H1 (cell line): ENCODE data around the gene XPNPEP1. TPM values are rescaled to one million over a fixed set of nuclear protein-coding genes. Genes with fewer than 3 reads are reported as not detected.
A peak's percentile ranks its signal among the peaks of the same experiment; 100 is the strongest.

Source experiments
- CTCF ChIA-PET: fragments of 300-600 bp; sonication (Branson Sonifier 250); formaldehyde crosslinking; loops from one replicate; lab custom pipeline; 2021; ENCODE audit not compliant: partially characterized antibody; lab: Charles Lee
- POLR2A ChIA-PET: fragments of 300-600 bp; sonication (Branson Sonifier 250); formaldehyde crosslinking; loops from one replicate; lab custom pipeline; 2021; ENCODE audit warnings: inconsistent platforms; ENCODE audit not compliant: partially characterized antibody; lab: Charles Lee
- DNase-seq, 2 experiments: peaks; one replicate each; pipeline versions ENCODE4 v3.0.0 to v3.0.0-alpha.2; 2010 to 2022; ENCODE audit warnings: low spot score in 2 of 2, low read depth in 1 of 2, mixed read lengths in 1 of 2
- FAIRE-seq: peaks from 2 replicates; lab custom pipeline; 2011; peaks lifted over from hg19 to GRCh38; lab: Jason Lieb, UNC
- H2AFZ ChIP-seq: 2 replicates; pipeline ENCODE4 v1.8.1; 2012; ENCODE audit warnings: low read length, inconsistent platforms
- H2AK5ac ChIP-seq: 2 replicates; pipeline ENCODE4 v1.6.1; 2013; ENCODE audit warnings: low read depth, low read length
- H2BK120ac ChIP-seq: replicated peaks from 2 replicates; pipeline ENCODE3; 2013; ENCODE audit warnings: low read depth, low read length, inconsistent platforms
- H2BK12ac ChIP-seq: 2 replicates; pipeline ENCODE4 v1.6.1; 2013; ENCODE audit warnings: low read depth, low read length
- H2BK15ac ChIP-seq: 2 replicates; pipeline ENCODE4 v1.6.1; 2013; ENCODE audit warnings: low read length
- H2BK20ac ChIP-seq: 2 replicates; pipeline ENCODE4 v1.6.1; 2013; ENCODE audit warnings: low read length
- H2BK5ac ChIP-seq: 2 replicates; pipeline ENCODE4 v1.6.1; 2013; ENCODE audit warnings: low read depth, low read length
- H3K14ac ChIP-seq: 2 replicates; pipeline ENCODE4 v1.6.1; 2013; ENCODE audit warnings: inconsistent platforms; ENCODE audit not compliant: insufficient read length
- H3K18ac ChIP-seq: 2 replicates; pipeline ENCODE4 v1.6.1; 2013; ENCODE audit warnings: low read length; ENCODE audit errors: extremely low read depth
- H3K23ac ChIP-seq: 2 replicates; pipeline ENCODE4 v1.6.1; 2013; ENCODE audit warnings: inconsistent platforms; ENCODE audit not compliant: insufficient read length
- H3K23me2 ChIP-seq: 2 replicates; pipeline ENCODE4 v1.6.1; 2013; ENCODE audit warnings: low read depth, low read length
- H3K27ac ChIP-seq: 2 replicates; pipeline ENCODE4 v1.6.1; 2011; ENCODE audit warnings: low read depth, low read length, inconsistent platforms
- H3K27me3 ChIP-seq, 4 experiments: replicated peaks in 1 of 4; 1 replicate in 1 of 4; 2 replicates in 3 of 4; pipeline versions ENCODE4 v1.6.1 to v1.8.1; 2011 to 2013; ENCODE audit warnings: low read length in 3 of 4, mild to moderate bottlenecking in 3 of 4, inconsistent platforms in 2 of 4, mixed read lengths in 2 of 4, moderate library complexity in 1 of 4; ENCODE audit not compliant: control insufficient read depth in 3 of 4, insufficient read depth in 3 of 4; ENCODE audit errors: extremely low read depth in 1 of 4
- H3K36me3 ChIP-seq, 4 experiments: 2 replicates each; pipeline versions ENCODE4 v1.6.1 to v1.8.1; 2011 to 2013; ENCODE audit warnings: mild to moderate bottlenecking in 4 of 4, low read length in 3 of 4, moderate library complexity in 2 of 4, control low read depth in 1 of 4, inconsistent platforms in 1 of 4; ENCODE audit not compliant: insufficient read depth in 4 of 4, control insufficient read depth in 2 of 4
- H3K4ac ChIP-seq: replicated peaks from 2 replicates; pipeline ENCODE3; 2013; ENCODE audit warnings: low read length, low read depth, mixed read lengths, inconsistent platforms; ENCODE audit not compliant: insufficient read length
- H3K4me1 ChIP-seq, 4 experiments: replicated peaks in 1 of 4; 1 replicate in 1 of 4; 2 replicates in 3 of 4; pipeline versions ENCODE4 v1.6.1 to v1.8.1; 2011 to 2013; ENCODE audit warnings: low read length in 3 of 4, inconsistent platforms in 2 of 4, mixed read lengths in 1 of 4; ENCODE audit not compliant: insufficient read depth in 4 of 4, control insufficient read depth in 3 of 4
- H3K4me2 ChIP-seq, 2 experiments: 2 replicates each; pipeline versions ENCODE4 v1.6.1 to v1.8.1; 2011 to 2013; ENCODE audit warnings: low read depth in 2 of 2, low read length in 2 of 2, control low read depth in 1 of 2, inconsistent platforms in 1 of 2, mild to moderate bottlenecking in 1 of 2; ENCODE audit not compliant: insufficient read depth in 1 of 2
- H3K4me3 ChIP-seq, 4 experiments: fragments of 200-600, 300-600 bp in 1 of 4; sonication (generic), shearing (Covaris generic), sonication (Bioruptor Twin) in 1 of 4; 2 replicates each; pipeline versions ENCODE4 v1.5.1 to v1.8.1; 2011 to 2016; ENCODE audit warnings: low read length in 4 of 4, low read depth in 3 of 4, control low read depth in 2 of 4, inconsistent platforms in 2 of 4, mild to moderate bottlenecking in 2 of 4, mixed read lengths in 1 of 4, moderate library complexity in 1 of 4; ENCODE audit not compliant: insufficient read depth in 2 of 4; ENCODE audit errors: extremely low read depth in 1 of 4
- H3K56ac ChIP-seq: replicated peaks from 2 replicates; pipeline ENCODE3; 2013; ENCODE audit warnings: low read depth, mild to moderate bottlenecking, mixed read lengths, low read length, inconsistent platforms; ENCODE audit not compliant: insufficient read length
- H3K79me1 ChIP-seq: 2 replicates; pipeline ENCODE4 v1.6.1; 2013; ENCODE audit warnings: low read depth, low read length, control low read depth
- H3K79me2 ChIP-seq, 2 experiments: 2 replicates each; pipeline versions ENCODE4 v1.6.1 to v1.8.1; 2012 to 2013; ENCODE audit warnings: low read length in 2 of 2, mild to moderate bottlenecking in 2 of 2, inconsistent platforms in 1 of 2; ENCODE audit not compliant: insufficient read depth in 2 of 2, control insufficient read depth in 1 of 2
- H3K9ac ChIP-seq, 4 experiments: replicated peaks in 1 of 4; 1 replicate in 1 of 4; 2 replicates in 3 of 4; pipeline versions ENCODE4 v1.6.1 to v1.8.1; 2011 to 2013; ENCODE audit warnings: low read depth in 3 of 4, low read length in 3 of 4, control low read depth in 2 of 4, mild to moderate bottlenecking in 2 of 4, moderate library complexity in 2 of 4, inconsistent platforms in 1 of 4; ENCODE audit errors: extremely low read depth in 1 of 4
- H3K9me3 ChIP-seq, 2 experiments: 2 replicates each; pipeline versions ENCODE4 v1.6.1 to v1.8.1; 2012 to 2013; ENCODE audit warnings: mild to moderate bottlenecking in 2 of 2, moderate library complexity in 2 of 2, control low read depth in 1 of 2, inconsistent platforms in 1 of 2, low read depth in 1 of 2, low read length in 1 of 2, mixed read lengths in 1 of 2; ENCODE audit not compliant: insufficient read depth in 2 of 2
- H4K20me1 ChIP-seq, 2 experiments: replicated peaks in 1 of 2; 2 replicates each; pipeline versions ENCODE3 to v1.8.1; 2011 to 2013; ENCODE audit warnings: inconsistent platforms in 2 of 2, low read length in 2 of 2, mild to moderate bottlenecking in 1 of 2; ENCODE audit not compliant: insufficient read depth in 2 of 2, control insufficient read depth in 1 of 2
- H4K5ac ChIP-seq: 2 replicates; pipeline ENCODE4 v1.6.1; 2013; ENCODE audit warnings: low read length, low read depth, mixed read lengths, inconsistent platforms; ENCODE audit not compliant: insufficient read length
- H4K8ac ChIP-seq: 2 replicates; pipeline ENCODE4 v1.8.0; 2013; ENCODE audit warnings: mild to moderate bottlenecking, moderate library complexity, low read length, inconsistent platforms; ENCODE audit not compliant: insufficient read depth; ENCODE audit errors: extremely low read depth
- H4K91ac ChIP-seq: replicated peaks from 2 replicates; pipeline ENCODE3; 2013; ENCODE audit warnings: low read length, mixed read lengths, inconsistent platforms; ENCODE audit not compliant: insufficient read length
- KDM1A ChIP-seq: fragments of 200-600, 300-600 bp; sonication (generic); IDR thresholded peaks from 2 replicates; pipeline ENCODE4 v1.7.1; 2016; ENCODE audit warnings: mild to moderate bottlenecking, low read length, borderline replicate concordance
- RAD21 ChIP-seq, 2 experiments: IDR thresholded peaks in 1 of 2; conservative IDR thresholded peaks in 1 of 2; 2 replicates each; pipeline ENCODE4 v1.6.1; 2011; ENCODE audit warnings: low read depth in 2 of 2, low read length in 2 of 2, improper control_type of control experiment in 1 of 2, inconsistent platforms in 1 of 2, mild to moderate bottlenecking in 1 of 2, moderate library complexity in 1 of 2
- WGBS, 2 experiments: shearing (Covaris generic) in 1 of 2; methylation state at CpG; one replicate each; pipeline versions ENCODE4 v1.1.6 to v1.1.7; 2013 to 2015; ENCODE audit warnings: low lambda C conversion rate in 2 of 2, mixed read lengths in 2 of 2, inconsistent platforms in 1 of 2, low coverage in 1 of 2, missing lambda C conversion rate in 1 of 2; ENCODE audit not compliant: insufficient replicate concordance in 2 of 2, insufficient coverage in 1 of 2, insufficient read length in 1 of 2; ENCODE audit errors: extremely low coverage in 1 of 2, missing lambda C conversion rate in 1 of 2; 5-methylcytosine and 5-hydroxymethylcytosine counted together
- polyA plus RNA-seq, 7 experiments: library from polyadenylated mRNA; depleted of rRNA in 3 of 7; stranded (reverse) in 5 of 7; unstranded in 2 of 7; fragments of >200 nt in 5 of 7; fragments of 200-250 nt in 2 of 7; gene quantifications; 1 replicate in 5 of 7; 2 replicates in 1 of 7; 4 replicates in 1 of 7; pipeline versions ENCODE4 v1.2.1 to v1.2.3, GENCODE V29; 2011 to 2013; ENCODE audit warnings: missing spikeins in 2 of 7, mixed read lengths in 2 of 7
- total RNA-seq: library from RNA; stranded (reverse); fragmentation: NEBNext Ultra II Directional; extraction: Animal tissue kit (Norgen Biotek cat#: 25700); gene quantifications from 2 replicates; pipeline ENCODE4 v1.2.1, GENCODE V29; 2021

XPNPEP1 gene
- total and polyA plus RNA-seq, 2 of the 8 experiments (the other 6 are each of a cell fraction or from before 2014, with no cell fraction given), result 61.1 to 201 TPM

DNA sequence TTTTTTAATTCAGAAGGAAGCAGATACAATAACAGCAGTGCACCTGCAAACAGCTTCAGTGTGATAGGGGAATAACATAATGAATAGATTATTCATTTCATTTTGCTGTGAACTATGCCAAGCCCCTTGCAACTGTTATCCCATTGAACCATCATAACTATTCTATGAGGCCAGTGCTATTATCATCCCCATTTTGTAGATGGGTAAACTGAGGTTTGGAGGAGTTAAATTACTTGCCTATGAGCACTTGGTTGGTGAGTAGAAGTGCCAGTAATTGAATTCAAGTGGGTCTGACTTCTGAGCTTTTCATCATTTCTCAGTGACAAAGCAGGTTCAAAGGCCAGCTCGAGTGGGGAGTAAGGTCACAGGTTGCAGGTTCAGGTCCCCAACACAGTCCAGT lies 16.8 kb upstream of the XPNPEP1 start:
- H3K4ac ChIP-seq, result no peak overlapping the region
- H3K79me2 ChIP-seq, result no peaks in the 10 kb centered on the region
- H2BK12ac ChIP-seq, result no peak overlapping the region
- no peak overlapping the region for H3K9ac ChIP-seq
- H3K14ac ChIP-seq, result no peak overlapping the region
- no peaks in the 10 kb centered on the region for H3K23me2 ChIP-seq
- H3K4me1 ChIP-seq, result peaks cover 3 to 10% (median 6%) of the 10 kb centered on the region in 4 experiments
- FAIRE-seq (no peak), DNase-seq (no peak)
- no peak overlapping the region for H3K18ac ChIP-seq
- no peaks in the 10 kb centered on the region for H4K20me1 ChIP-seq
- no peak overlapping the region for H2BK15ac ChIP-seq
- no peak overlapping the region for H4K91ac ChIP-seq
- no peaks in the 10 kb centered on the region for H3K79me1 ChIP-seq
- H2BK20ac ChIP-seq, result no peak overlapping the region
- no peak overlapping the region for H4K8ac ChIP-seq
- H3K9me3 ChIP-seq, result no peaks in the 10 kb centered on the region
- 83% methylated on average over 1 of the region's 1 CpG; no CpG with 5 or more reads in 1 of the 2 experiments for WGBS, 2 experiments
- no peak overlapping the region for H3K56ac ChIP-seq
- no peak overlapping the region for H3K4me2 ChIP-seq
- no peak overlapping the region for H4K5ac ChIP-seq
- ChIA-PET CTCF (interaction anchor here (1.1 to 4.7 kb wide), 3 partner anchors 13 to 56 kb away, joined by 3 to 23 read pairs (median 3); no protein-coding TSS in a partner anchor), POLR2A (interaction anchor here (0.6 kb wide), 1 partner anchor 12 kb away, joined by 4 read pairs; no protein-coding TSS in a partner anchor)
- no peak overlapping the region for H3K27ac ChIP-seq
- TF ChIP-seq KDM1A (0 out of 2 replicates have a peak, but pooled peaks have one; percentile 24), RAD21 (IDR thresholded peaks at IDR 0.05 in 1 of 2, conservative IDR thresholded peaks at IDR 0.05 in 1 of 2; ENCODE audit: low read depth in 2 of 2, low read length in 2 of 2) (no peak)
- TF ChIP-seq, all 59 proteins: peak for 1
- no peaks in the 10 kb centered on the region for H3K27me3 ChIP-seq
- no peaks in the 10 kb centered on the region for H3K36me3 ChIP-seq
- H2AK5ac ChIP-seq, result no peak overlapping the region
- H3K4me3 ChIP-seq, result no peak overlapping the region
- no peak overlapping the region for H2BK120ac ChIP-seq
- H2AFZ ChIP-seq, result no peak overlapping the region
- no peak overlapping the region for H3K23ac ChIP-seq
- no peak overlapping the region for H2BK5ac ChIP-seq
